ENCODE results near the gene GABRA5.

The GABRA5 gene

DNA sequence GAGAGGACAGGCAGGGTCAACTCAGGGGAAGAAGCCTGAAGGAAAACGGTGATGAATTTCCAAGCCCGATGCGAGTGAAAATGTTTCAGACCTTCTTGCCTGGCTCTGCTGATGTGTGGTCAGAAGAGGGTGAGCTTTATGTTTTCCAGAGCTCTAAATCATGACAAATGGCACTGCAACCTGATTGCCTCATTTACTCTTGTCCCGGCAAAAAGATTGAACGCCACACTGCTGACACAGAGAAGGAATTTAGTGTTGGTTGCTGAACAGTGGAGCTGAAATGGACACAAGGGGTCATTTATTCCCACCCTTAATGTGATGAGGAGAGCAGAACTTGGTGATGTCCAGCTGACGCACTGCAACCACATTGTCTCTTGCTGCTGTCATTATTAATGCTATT, 68.0 kb downstream of the GABRA5 start:
- no peak for DNase-seq

DNA sequence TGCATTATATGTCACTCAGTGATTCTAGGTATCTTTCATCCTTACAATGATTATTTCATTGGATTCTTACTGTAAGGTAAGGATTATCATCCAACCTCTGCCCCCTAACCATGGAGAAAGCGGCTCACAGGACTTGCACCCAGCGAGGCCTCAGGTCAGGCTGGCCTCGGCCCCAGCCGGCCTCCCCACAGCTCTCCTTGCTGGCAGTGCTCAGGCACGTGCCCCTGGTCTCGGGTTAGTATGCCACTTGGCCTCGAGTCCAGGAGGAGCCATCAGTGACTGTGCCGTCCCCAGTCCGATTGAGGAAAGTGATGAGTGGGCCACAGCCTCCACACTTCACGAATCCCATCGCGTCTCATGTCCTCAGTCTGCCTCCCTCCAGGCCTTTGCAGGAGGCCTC, 68.5 kb downstream of the GABRA5 start:
- DNase-seq = no peak

GRCh38 chr15:26936502-26936901, 69.6 kb downstream of the GABRA5 start:
- no peak for DNase-seq

DNA sequence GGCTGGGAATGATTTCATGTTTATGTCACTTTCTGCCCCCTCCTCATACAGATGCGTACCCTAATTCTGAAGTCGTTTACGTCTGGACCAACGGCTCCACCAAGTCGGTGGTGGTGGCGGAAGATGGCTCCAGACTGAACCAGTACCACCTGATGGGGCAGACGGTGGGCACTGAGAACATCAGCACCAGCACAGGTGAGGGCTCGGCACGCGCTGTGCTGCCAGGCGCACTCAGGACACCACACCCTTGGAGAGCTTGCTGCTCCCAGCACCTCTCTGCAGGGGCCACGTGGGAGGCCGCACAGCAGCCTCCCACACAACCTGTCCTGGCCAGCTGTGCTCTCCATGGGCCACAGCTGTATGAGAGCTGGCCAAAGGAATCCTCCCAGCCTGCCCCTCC, 70.3 kb downstream of the GABRA5 start:
- no peak for DNase-seq

DNA sequence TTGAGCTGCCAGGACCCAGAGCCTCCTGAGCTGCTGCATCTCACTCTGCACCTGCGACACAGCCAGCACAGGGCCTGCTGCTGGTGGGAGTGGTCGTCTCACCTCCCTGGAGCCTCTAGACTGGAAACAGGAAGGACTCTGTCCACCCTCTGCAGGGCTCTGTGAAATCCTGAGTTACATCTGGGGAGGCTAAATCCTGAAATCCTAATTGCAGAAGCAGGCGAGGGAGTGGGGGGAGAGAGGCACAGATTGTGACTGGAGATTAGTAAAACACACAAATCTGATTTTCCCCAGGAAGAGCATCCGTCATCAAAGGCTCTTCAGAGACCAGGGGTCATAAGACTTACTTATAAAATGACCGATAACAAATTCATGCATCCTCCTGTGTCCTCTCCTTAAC, 72.5 kb downstream of the GABRA5 start:
- DNase-seq = no peak

- DNase-seq = no peak
These were observed 74.6 kb downstream of the GABRA5 start for GRCh38 chr15:26941489-26941888.

DNA sequence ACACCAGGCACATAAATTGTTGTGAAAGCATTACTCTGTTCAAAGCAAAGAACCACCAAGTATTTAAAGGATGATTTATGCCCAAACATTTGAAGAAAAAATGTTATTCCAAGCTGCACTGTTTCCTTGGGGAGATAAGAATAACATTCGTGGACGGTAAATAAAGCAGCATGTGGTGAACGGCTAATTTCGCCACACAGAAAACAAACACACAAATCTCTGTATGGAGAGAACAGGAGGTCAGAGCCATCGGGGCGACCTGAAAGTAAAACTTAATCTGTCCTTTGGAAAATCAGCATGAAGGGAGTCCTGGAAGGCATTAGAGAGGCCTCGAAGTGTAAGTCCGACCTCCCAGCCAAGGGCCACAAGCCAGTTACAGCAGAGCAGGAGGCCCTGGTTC, 77.0 kb downstream of the GABRA5 start:
- DNase-seq = no peak

GRCh38 chr15:26945046-26945445, 78.2 kb downstream of the GABRA5 start:
- DNase-seq = no peak

GRCh38 chr15:26950001-26950400, 83.1 kb downstream of the GABRA5 start:
- no peak for DNase-seq

DNA sequence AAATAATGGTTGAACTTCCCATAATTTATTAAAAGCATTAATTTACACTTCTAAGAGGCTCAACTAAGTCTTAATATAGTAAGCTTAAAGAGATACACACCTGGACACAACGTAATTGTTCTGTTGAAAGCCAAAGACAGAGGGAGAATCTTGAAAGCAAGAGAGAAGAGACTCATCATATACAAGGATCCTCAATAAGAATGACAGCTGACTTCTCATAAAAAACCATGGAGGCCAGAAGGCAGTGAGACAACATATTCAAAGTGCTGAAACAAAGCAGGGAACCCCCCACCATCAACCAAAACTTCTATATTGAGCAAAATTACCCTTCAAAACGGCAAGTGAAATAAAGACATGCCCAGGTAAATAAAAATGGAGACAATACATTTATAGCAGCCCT, 87.5 kb downstream of the GABRA5 start:
- DNase-seq = no peak

DNA sequence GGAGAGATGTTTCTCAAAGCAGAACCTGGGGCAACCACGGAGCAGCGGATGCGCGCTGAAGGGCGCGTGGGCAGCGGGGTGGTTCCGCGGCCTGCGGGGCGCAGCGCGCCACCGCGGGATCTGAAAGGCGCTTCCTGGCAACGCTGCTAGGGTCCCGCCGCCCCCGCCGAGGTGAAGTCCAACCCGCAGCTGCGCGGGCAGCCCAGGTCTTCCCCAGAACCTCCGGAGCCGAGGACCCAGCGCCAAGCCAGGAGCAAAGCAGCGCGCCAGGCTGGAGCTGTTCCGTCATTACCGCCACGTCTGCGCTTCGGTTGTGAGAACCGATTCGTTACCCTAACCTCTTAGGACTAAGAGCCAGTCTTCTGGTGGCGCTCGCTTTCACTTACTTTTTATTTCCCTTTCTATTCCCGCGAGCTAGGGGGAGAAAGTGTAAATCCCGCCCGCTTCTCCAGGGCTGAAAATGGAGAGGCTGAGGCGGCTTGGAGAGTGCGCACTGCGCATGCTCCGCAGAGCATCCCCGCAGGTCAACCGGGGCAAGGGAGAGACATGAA, 100.9 kb downstream of the GABRA5 start:
- DNase-seq = no peak

DNA sequence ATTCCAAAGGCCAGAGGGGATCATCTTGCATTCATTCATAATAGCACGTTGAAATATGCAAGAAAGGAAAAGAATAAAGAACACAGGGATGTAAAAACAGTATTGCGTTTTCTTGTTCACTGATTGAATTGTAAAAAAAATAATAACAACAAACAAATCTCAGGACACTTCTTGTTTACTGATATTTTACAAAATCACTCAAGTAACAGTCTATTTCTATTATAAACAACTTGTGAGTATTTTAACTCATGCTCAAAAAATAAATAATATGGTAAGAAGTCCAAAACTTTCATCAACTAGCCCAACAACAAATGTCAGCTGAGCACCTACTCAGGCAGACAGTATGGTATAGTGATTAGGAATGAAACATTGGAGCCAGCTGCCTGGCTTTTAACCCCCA, 101.9 kb downstream of the GABRA5 start:
- no peak for DNase-seq

DNA sequence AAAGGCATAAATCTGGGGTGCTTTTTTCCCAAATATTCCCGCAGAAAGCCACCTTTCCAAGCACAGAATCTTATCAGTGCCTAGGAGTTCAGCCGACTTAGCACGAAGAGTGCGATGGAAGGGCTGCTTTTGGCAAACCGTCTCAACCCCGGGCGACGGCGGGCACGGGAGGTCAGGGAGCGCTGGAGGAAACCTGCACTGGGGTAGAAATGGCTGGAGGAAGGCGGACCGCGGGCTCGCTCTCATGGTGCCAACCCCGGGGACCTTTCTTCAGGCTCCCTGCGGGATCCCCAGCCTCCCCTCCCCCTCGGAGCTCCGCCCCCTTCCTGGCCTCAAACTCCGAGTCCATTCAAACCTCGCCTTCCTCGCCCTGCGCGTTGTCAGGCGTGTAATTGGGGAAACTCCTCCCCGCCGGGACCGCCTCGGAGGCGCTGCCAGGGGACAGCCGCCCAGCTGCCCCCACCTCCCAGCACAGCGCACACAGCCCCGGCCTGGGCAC, 103.9 kb downstream of the GABRA5 start, which contains the start of gene GABRG3:
Gene GABRG3, plus strand, starts transcription at position 470 of the 499 bp plus-strand sequence.
- no peak for DNase-seq

- DNase-seq = no peak
These were observed 104.6 kb downstream of the GABRA5 start for GRCh38 chr15:26971271-26972018.

- no peak for DNase-seq
These were observed 105.8 kb downstream of the GABRA5 start for GRCh38 chr15:26972636-26973035.

- DNase-seq = no peak
These were observed 107.4 kb downstream of the GABRA5 start for GRCh38 chr15:26974120-26974780.

DNA sequence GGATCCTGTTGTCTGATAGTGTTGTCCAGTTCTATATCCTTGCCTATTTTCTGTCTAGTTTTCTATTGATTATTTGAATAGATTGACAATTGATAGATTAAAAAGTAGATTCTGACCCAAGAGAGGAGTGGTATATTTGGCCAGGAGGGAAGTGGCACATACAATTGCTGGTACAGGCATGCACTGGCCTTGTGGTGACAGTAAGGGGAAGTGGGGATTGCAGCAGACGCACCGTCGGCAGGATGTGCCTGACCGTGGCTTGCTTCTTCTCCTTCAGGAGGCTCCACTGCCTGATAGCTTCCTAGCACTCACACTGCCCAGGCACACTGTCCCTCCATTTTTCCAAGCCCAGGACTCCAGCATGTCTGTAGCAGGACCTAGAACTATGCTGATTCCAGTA, 114.6 kb downstream of the GABRA5 start:
- no peak for DNase-seq

DNA sequence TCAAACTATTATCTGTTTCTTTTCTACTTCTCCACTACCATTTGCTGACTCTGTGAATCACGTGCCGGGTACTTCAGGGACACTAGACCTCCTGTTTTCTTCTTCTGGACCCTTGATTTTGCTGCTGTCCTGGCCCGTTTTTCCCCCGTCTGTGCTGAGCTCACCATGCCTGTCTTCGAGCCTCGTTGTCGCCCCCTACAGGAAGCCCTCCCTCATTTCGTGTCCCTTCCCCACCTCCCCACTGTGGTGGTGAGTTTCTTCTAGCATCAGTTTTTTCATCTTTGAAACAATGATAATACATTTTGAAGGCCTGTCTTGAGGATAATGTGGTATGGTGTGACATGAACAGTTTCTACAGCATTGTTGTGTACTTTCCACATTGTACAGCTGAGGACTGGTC, 117.0 kb downstream of the GABRA5 start:
- DNase-seq = no peak

- DNase-seq = no peak
These were observed 118.2 kb downstream of the GABRA5 start for GRCh38 chr15:26985050-26985449.

DNA sequence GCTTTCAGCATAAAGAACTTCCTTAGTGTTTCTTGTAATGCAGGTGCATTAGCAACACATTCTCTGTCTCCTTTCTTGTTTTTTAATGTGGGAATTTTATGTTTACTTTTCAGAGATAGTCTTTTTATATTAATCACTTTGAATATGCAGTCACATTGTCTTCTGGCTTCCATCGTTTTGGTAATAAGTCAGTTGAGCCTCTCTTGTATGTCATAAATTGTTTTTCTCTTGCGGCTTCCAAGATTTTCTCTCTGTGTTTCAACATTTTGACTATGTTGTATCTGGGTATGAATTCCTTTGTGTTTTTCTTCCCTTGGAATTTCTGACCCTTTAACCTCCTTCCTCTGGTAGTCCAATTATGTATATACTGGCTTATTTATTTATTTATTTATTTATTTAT, 129.4 kb downstream of the GABRA5 start:
- DNase-seq = no peak
